ENCODE data around the gene HSPA13. TPM values are rescaled to one million over a fixed set of nuclear protein-coding genes. Genes with fewer than 3 reads are reported as not detected.
A peak's percentile ranks its signal among the peaks of the same experiment; 100 is the strongest.

Gene HSPA13
- polyA plus RNA-seq, 1 donor from 2014 or later: 165 TPM

- peak overlapping the region; percentile 96 for H3K27ac ChIP-seq (ENCODE audit: low read length)
- H3K4me3 ChIP-seq (ENCODE audit: low read length): peak overlapping the region; percentile 80
- H3K9me3 ChIP-seq (ENCODE audit: low read length): no peaks in the 10 kb centered on the region
- TF ChIP-seq EP300 (conservative IDR thresholded peaks at IDR 0.05; ENCODE audit: poor library complexity, severe bottlenecking) (no peak), SMC3 (conservative IDR thresholded peaks at IDR 0.05; ENCODE audit: poor library complexity) (no peak), MXI1 (conservative IDR thresholded peaks at IDR 0.05; ENCODE audit: poor library complexity, severe bottlenecking) (peak; percentile 62), EZH2 (IDR thresholded peaks at IDR 0.05; ENCODE audit: borderline replicate concordance, insufficient read depth, low read length, poor library complexity, severe bottlenecking) (no peak), RAD21 (conservative IDR thresholded peaks at IDR 0.05) (no peak), REST (IDR thresholded peaks at IDR 0.05; ENCODE audit: borderline replicate concordance) (no peak), TAF1 (IDR thresholded peaks at IDR 0.05; ENCODE audit: low read depth) (peak; percentile 25), CTCF (IDR thresholded peaks at IDR 0.05; ENCODE audit: poor library complexity, severe bottlenecking) (no peak), POLR2AphosphoS5 (IDR thresholded peaks at IDR 0.05) (no peak)
- H3K79me2 ChIP-seq (replicated peaks; ENCODE audit: insufficient read depth, low read length): peaks cover 40% of the 10 kb centered on the region
- H3K36me3 ChIP-seq (ENCODE audit: insufficient read depth, low read length): peaks cover 2% of the 10 kb centered on the region
- H3K9ac ChIP-seq (ENCODE audit: low read length): peak overlapping the region; percentile 96
- H4K20me1 ChIP-seq (ENCODE audit: insufficient read depth): peaks cover 3% of the 10 kb centered on the region
- no peaks in the 10 kb centered on the region for H3K9me2 ChIP-seq (ENCODE audit: insufficient read depth, low read length)
- no peaks in the 10 kb centered on the region for H3K27me3 ChIP-seq (ENCODE audit: insufficient read depth, low read depth, low read length)
- peak overlapping the region; percentile 96 for H3K4me2 ChIP-seq (ENCODE audit: low read length)
- H2AFZ ChIP-seq (ENCODE audit: low read depth, low read length): peak overlapping the region; percentile 71
- no peaks in the 10 kb centered on the region for H3F3A ChIP-seq (ENCODE audit: insufficient read depth, low read length, poor library complexity, severe bottlenecking)
Observed at GRCh38 chr21:14382486-14382834, 486 bp downstream of the HSPA13 start.

- Histone ChIP-seq H3K4me2 (ENCODE audit: low read length) (no peak overlapping the region), H2AFZ (ENCODE audit: low read depth, low read length) (no peak overlapping the region), H3K4me3 (ENCODE audit: low read length) (no peak overlapping the region), H4K20me1 (ENCODE audit: insufficient read depth) (peaks cover 3% of the 10 kb centered on the region), H3F3A (ENCODE audit: insufficient read depth, low read length, poor library complexity, severe bottlenecking) (no peaks in the 10 kb centered on the region), H3K9me3 (ENCODE audit: low read length) (no peaks in the 10 kb centered on the region), H3K9ac (ENCODE audit: low read length) (no peak overlapping the region), H3K27me3 (ENCODE audit: insufficient read depth, low read depth, low read length) (no peaks in the 10 kb centered on the region), H3K9me2 (ENCODE audit: insufficient read depth, low read length) (no peaks in the 10 kb centered on the region), H3K36me3 (ENCODE audit: insufficient read depth, low read length) (peaks cover 20% of the 10 kb centered on the region), H3K27ac (ENCODE audit: low read length) (no peak overlapping the region), H3K79me2 (replicated peaks; ENCODE audit: insufficient read depth, low read length) (peaks cover 32% of the 10 kb centered on the region)
- TF ChIP-seq TAF1 (IDR thresholded peaks at IDR 0.05; ENCODE audit: low read depth) (no peak), EP300 (conservative IDR thresholded peaks at IDR 0.05; ENCODE audit: poor library complexity, severe bottlenecking) (no peak), MXI1 (conservative IDR thresholded peaks at IDR 0.05; ENCODE audit: poor library complexity, severe bottlenecking) (no peak), SMC3 (conservative IDR thresholded peaks at IDR 0.05; ENCODE audit: poor library complexity) (no peak), EZH2 (IDR thresholded peaks at IDR 0.05; ENCODE audit: borderline replicate concordance, insufficient read depth, low read length, poor library complexity, severe bottlenecking) (no peak), RAD21 (conservative IDR thresholded peaks at IDR 0.05) (no peak), CTCF (IDR thresholded peaks at IDR 0.05; ENCODE audit: poor library complexity, severe bottlenecking) (no peak), POLR2AphosphoS5 (IDR thresholded peaks at IDR 0.05) (no peak), REST (IDR thresholded peaks at IDR 0.05; ENCODE audit: borderline replicate concordance) (no peak)
Observed at GRCh38 chr21:14376854-14377253, 6.1 kb downstream of the HSPA13 start.

All from neural cell (in vitro differentiated cells).